CD14-positive monocyte (primary cell): ENCODE results near the gene HIVEP3. TPM values are rescaled to one million over a fixed set of nuclear protein-coding genes. Genes with fewer than 3 reads are reported as not detected.

Experiments used
- DNase-seq, 3 donors: peaks; one replicate each; pipeline ENCODE4 v3.0.0-alpha.2; 2011 to 2022
- H2AFZ ChIP-seq: 2 replicates; pipeline ENCODE4 v1.6.0; 2012; ENCODE audit warnings: mild to moderate bottlenecking, low read depth, low read length, inconsistent platforms; ENCODE audit not compliant: insufficient read depth, poor library complexity, severe bottlenecking
- H3K27ac ChIP-seq, 2 donors: 1 replicate in 1 of 2; 2 replicates in 1 of 2; pipeline ENCODE4 v1.5.1; 2012 to 2013; ENCODE audit warnings: low read length in 2 of 2, control low read depth in 1 of 2, inconsistent platforms in 1 of 2, low read depth in 1 of 2, mild to moderate bottlenecking in 1 of 2
- H3K27me3 ChIP-seq, 2 donors: one replicate each; pipeline versions ENCODE4 v1.6.0 to v1.6.1; 2011 to 2013; ENCODE audit warnings: low read length in 2 of 2; ENCODE audit not compliant: control insufficient read depth in 2 of 2, insufficient read depth in 2 of 2
- H3K36me3 ChIP-seq, 2 donors: replicated peaks in 1 of 2; 1 replicate in 1 of 2; 2 replicates in 1 of 2; pipeline versions ENCODE4 v1.5.1 to v1.6.1; 2012 to 2013; ENCODE audit warnings: low read length in 2 of 2, control low read depth in 1 of 2, inconsistent platforms in 1 of 2, mild to moderate bottlenecking in 1 of 2; ENCODE audit not compliant: insufficient read depth in 2 of 2, control insufficient read depth in 1 of 2
- H3K4me1 ChIP-seq, 2 donors: 1 replicate in 1 of 2; 2 replicates in 1 of 2; pipeline versions ENCODE4 v1.5.1 to v1.6.1; 2012 to 2013; ENCODE audit warnings: low read length in 2 of 2, control low read depth in 1 of 2, inconsistent platforms in 1 of 2, mild to moderate bottlenecking in 1 of 2, moderate library complexity in 1 of 2; ENCODE audit not compliant: insufficient read depth in 2 of 2, control insufficient read depth in 1 of 2
- H3K4me2 ChIP-seq: replicated peaks from 2 replicates; pipeline ENCODE3; 2012; ENCODE audit warnings: low read length, moderate library complexity, mild to moderate bottlenecking; ENCODE audit not compliant: poor library complexity, severe bottlenecking; ENCODE audit errors: extremely low read depth
- H3K4me3 ChIP-seq, 3 experiments: fragments of 200-600 bp in 1 of 3; sonication (generic) in 1 of 3; replicated peaks in 1 of 3; 1 replicate in 2 of 3; 2 replicates in 1 of 3; pipeline ENCODE4 v1.5.1; 2011 to 2013; ENCODE audit warnings: low read length in 3 of 3, mild to moderate bottlenecking in 3 of 3, control low read depth in 2 of 3, low read depth in 2 of 3, inconsistent platforms in 1 of 3, moderate library complexity in 1 of 3
- H3K79me2 ChIP-seq: 2 replicates; pipeline ENCODE4 v1.6.0; 2012; ENCODE audit warnings: mild to moderate bottlenecking, control low read depth, inconsistent platforms, low read length, moderate library complexity; ENCODE audit not compliant: insufficient read depth
- H3K9ac ChIP-seq: 2 replicates; pipeline ENCODE4 v1.6.0; 2017; ENCODE audit warnings: low read length, mild to moderate bottlenecking; ENCODE audit not compliant: insufficient read depth, poor library complexity, severe bottlenecking
- H3K9me3 ChIP-seq, 2 donors: replicated peaks in 1 of 2; 1 replicate in 1 of 2; 2 replicates in 1 of 2; pipeline versions ENCODE4 v1.5.1 to v1.6.1; 2012 to 2013; ENCODE audit warnings: low read length in 2 of 2, control low read depth in 1 of 2; ENCODE audit not compliant: control insufficient read depth in 1 of 2, insufficient read depth in 1 of 2
- H4K20me1 ChIP-seq: 2 replicates; pipeline ENCODE4 v1.6.0; 2012; ENCODE audit warnings: mild to moderate bottlenecking, low read length, control low read depth, moderate library complexity; ENCODE audit not compliant: insufficient read depth
- H3K27ac Mint-ChIP-seq, 7 donors: one replicate each; pipeline ENCODE4 v1.8.0; 2020; ENCODE audit warnings: mild to moderate bottlenecking in 7 of 7, mixed read lengths in 7 of 7, moderate library complexity in 6 of 7, inconsistent platforms in 2 of 7
- H3K27me3 Mint-ChIP-seq, 3 donors: one replicate each; pipeline ENCODE4 v1.8.0; 2021 to 2022; ENCODE audit warnings: low read depth in 3 of 3, mild to moderate bottlenecking in 3 of 3, mixed read lengths in 3 of 3, moderate library complexity in 3 of 3, inconsistent platforms in 1 of 3
- H3K36me3 Mint-ChIP-seq, 2 donors: one replicate each; pipeline ENCODE4 v1.8.0; 2020; ENCODE audit warnings: mixed read lengths in 2 of 2, inconsistent platforms in 1 of 2, mild to moderate bottlenecking in 1 of 2
- H3K4me1 Mint-ChIP-seq: one replicate; pipeline ENCODE4 v1.8.0; 2020; ENCODE audit warnings: mild to moderate bottlenecking, mixed read lengths
- H3K4me3 Mint-ChIP-seq, 2 donors: one replicate each; pipeline ENCODE4 v1.8.0; 2020; ENCODE audit warnings: mild to moderate bottlenecking in 2 of 2, mixed read lengths in 2 of 2, moderate library complexity in 1 of 2
- H3K9me3 Mint-ChIP-seq, 7 donors: one replicate each; pipeline ENCODE4 v1.8.0; 2020 to 2022; ENCODE audit warnings: mixed read lengths in 7 of 7, mild to moderate bottlenecking in 6 of 7, moderate library complexity in 6 of 7, inconsistent platforms in 2 of 7
- WGBS: methylation state at CpG from one replicate; pipeline ENCODE4 v1.1.5; 2013; ENCODE audit warnings: missing lambda C conversion rate; ENCODE audit not compliant: insufficient coverage; 5-methylcytosine and 5-hydroxymethylcytosine counted together
- intact Hi-C, 2 donors: fragments of 100-400 bp; cut with micrococcal nuclease; formaldehyde crosslinking; loops; one replicate each; pipeline versions ENCODE4 v1.15.0 to v1.15.1; 2023
- polyA plus RNA-seq, 3 donors: library from polyadenylated mRNA; depleted of rRNA in 1 of 3; unstranded in 2 of 3; stranded (reverse) in 1 of 3; fragments of 300-500 nt in 2 of 3; fragments of >200 nt in 1 of 3; fragmentation: Illumina TruSeq in 2 of 3; gene quantifications; 1 replicate in 2 of 3; 2 replicates in 1 of 3; pipeline ENCODE4 v1.2.3, GENCODE V29; 2012 to 2021
- TF ChIP-seq, protein P1 (sequence below): fragments of 200-600 bp; IDR thresholded peaks from one replicate; pipeline ENCODE4 v1.8.0; 2022; ENCODE audit warnings: antibody characterized with exemption, mild to moderate bottlenecking

The HIVEP3 gene
- polyA plus RNA-seq, 3 donors = 1.2 to 3.7 (median 1.8) TPM

DNA sequence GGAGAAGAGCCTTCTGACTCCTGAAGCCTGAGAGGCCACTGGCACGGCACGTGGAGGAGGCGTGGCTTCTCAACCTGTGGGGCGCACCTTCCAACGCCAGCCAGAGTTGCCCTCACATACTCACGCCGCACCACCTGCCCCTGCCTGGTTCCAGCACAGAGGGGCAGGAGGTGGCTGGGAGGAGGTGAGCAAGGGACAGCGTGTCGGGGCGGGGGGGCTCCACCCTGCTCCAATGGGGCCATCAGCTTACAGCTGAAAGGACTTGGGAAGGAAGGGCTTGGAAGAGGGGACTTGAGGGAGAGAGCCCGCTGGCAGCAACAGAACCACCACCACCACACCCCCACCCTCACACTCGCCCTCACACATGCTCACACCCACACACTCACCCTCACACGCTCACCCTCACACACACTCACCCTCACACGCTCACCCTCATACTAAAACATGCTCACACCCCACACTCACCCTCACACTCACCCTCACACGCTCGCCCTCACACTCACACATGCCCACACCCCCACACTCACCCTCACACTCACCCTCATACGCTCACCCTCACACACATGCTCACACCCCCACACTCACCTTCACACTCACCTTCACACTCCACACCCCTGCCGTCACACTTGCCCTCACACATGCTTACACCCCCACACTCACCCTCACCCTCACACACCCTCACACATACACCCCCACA, 392.7 kb downstream of the HIVEP3 start:
- Histone ChIP-seq H3K9ac (no peak overlapping the region), H3K79me2 (no peaks in the 10 kb centered on the region), H3K4me3 (no peak overlapping the region), H3K27me3 (no peaks in the 10 kb centered on the region), H3K36me3 (peaks cover 7 to 36% of the 10 kb centered on the region in 2 donors), H3K9me3 (peaks cover 0 to 3% of the 10 kb centered on the region in 2 donors), H4K20me1 (peaks cover 7% of the 10 kb centered on the region), H3K4me2 (no peak overlapping the region), H3K27ac (no peak overlapping the region), H3K4me1 (no peaks in the 10 kb centered on the region), H2AFZ (no peak overlapping the region)
- no peak overlapping the region for H3K27ac Mint-ChIP-seq
- no peak overlapping the region for H3K4me3 Mint-ChIP-seq
- TF ChIP-seq, protein P1, sequence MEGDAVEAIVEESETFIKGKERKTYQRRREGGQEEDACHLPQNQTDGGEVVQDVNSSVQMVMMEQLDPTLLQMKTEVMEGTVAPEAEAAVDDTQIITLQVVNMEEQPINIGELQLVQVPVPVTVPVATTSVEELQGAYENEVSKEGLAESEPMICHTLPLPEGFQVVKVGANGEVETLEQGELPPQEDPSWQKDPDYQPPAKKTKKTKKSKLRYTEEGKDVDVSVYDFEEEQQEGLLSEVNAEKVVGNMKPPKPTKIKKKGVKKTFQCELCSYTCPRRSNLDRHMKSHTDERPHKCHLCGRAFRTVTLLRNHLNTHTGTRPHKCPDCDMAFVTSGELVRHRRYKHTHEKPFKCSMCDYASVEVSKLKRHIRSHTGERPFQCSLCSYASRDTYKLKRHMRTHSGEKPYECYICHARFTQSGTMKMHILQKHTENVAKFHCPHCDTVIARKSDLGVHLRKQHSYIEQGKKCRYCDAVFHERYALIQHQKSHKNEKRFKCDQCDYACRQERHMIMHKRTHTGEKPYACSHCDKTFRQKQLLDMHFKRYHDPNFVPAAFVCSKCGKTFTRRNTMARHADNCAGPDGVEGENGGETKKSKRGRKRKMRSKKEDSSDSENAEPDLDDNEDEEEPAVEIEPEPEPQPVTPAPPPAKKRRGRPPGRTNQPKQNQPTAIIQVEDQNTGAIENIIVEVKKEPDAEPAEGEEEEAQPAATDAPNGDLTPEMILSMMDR = no peak
- H3K4me1 Mint-ChIP-seq = peaks cover 9% of the 10 kb centered on the region
- intact Hi-C loops = no loop called here
- no peak for DNase-seq
- peaks cover 0 to 16% (median 1%) of the 10 kb centered on the region in 7 donors for H3K9me3 Mint-ChIP-seq
- peaks cover 1 to 5% (median 2%) of the 10 kb centered on the region in 3 donors for H3K27me3 Mint-ChIP-seq
- WGBS = 98% methylated on average over 9 of the region's 18 CpGs
- H3K36me3 Mint-ChIP-seq = peaks cover 27 to 33% of the 10 kb centered on the region in 2 donors

DNA sequence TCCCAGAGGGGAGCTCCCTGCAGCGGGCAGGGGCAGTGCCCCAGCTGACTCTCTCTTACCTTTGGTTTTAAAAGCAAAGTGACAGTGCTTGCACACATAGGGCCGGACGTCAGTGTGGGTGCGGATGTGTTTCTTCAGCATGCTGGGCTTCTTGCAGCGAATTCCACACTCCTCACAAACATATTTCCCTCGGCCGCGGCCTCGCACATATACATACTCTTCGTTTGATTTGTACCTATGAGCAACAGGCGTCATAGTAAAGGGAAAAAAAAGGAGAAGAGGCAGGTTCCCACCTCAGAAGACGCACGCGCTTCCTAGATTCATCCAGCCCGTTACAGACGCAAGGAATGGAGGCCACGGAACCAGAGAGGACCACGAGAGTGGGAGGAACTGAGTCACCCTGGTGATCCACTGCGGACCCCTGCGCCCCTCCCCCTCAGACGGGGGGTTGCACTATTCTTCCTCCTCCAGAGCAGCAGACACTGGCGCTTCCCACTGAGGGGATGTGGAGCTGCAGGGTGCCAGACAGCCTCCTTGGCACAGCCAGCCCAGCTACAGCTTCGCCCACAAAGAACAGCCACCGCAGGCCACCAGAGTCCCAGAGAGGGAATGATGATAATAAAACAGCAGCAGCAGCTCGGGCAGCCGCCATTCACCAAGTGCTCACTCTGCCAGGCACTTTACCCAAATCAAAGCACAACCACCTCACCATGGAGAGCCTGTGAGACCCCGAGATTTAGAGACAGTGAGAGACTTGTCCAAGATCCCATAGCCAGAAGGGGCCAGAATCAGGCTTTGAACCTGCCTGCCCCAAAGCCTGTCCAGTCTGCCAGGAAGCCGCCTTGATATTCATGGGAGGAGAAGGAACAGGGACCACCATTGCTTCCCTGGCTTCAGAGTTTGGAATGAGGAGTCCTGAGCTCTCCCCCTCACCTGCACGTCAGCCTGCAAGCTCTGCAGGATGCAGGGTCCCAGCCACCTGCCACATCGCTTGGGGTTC, 393.7 kb downstream of the HIVEP3 start:
- H3K4me2 ChIP-seq = no peak overlapping the region
- H3K36me3 ChIP-seq = peaks cover 10 to 47% of the 10 kb centered on the region in 2 donors
- no peak overlapping the region for H3K9ac ChIP-seq
- H4K20me1 ChIP-seq = peaks cover 5% of the 10 kb centered on the region
- H3K4me1 ChIP-seq = no peaks in the 10 kb centered on the region
- peak overlapping the region in 3 of 7 donors; percentile 4 to 50 (median 30) for H3K27ac Mint-ChIP-seq
- peaks cover 0 to 15% (median 1%) of the 10 kb centered on the region in 7 donors for H3K9me3 Mint-ChIP-seq
- H3K4me3 ChIP-seq = no peak overlapping the region
- H3K27me3 ChIP-seq = no peaks in the 10 kb centered on the region
- H2AFZ ChIP-seq = no peak overlapping the region
- no peak overlapping the region for H3K27ac ChIP-seq
- H3K4me1 Mint-ChIP-seq = peaks cover 10% of the 10 kb centered on the region
- no peak overlapping the region for H3K4me3 Mint-ChIP-seq
- peaks cover 1 to 4% (median 2%) of the 10 kb centered on the region in 3 donors for H3K27me3 Mint-ChIP-seq
- peaks cover 33% of the 10 kb centered on the region in 2 donors for H3K36me3 Mint-ChIP-seq
- DNase-seq = no peak
- peaks cover 0 to 3% of the 10 kb centered on the region in 2 donors for H3K9me3 ChIP-seq
- no peaks in the 10 kb centered on the region for H3K79me2 ChIP-seq
- TF ChIP-seq, protein P1 = no peak
- intact Hi-C loops = no loop called here
- WGBS = 96% methylated on average over 14 of the region's 30 CpGs
